Cerebellar cortex (tissue), 1 donor: ENCODE results near the gene ADORA1.
A peak's percentile ranks its signal among the peaks of the same experiment; 100 is the strongest.

Experiments
- DNase-seq: peaks from one replicate; pipeline ENCODE4 v3.0.0-alpha.2; 2015; ENCODE audit warnings: low spot score

The ADORA1 gene

GRCh38 chr1:203158423-203158822 lies 30.9 kb downstream of the ADORA1 start:
- DNase-seq = no peak

DNA sequence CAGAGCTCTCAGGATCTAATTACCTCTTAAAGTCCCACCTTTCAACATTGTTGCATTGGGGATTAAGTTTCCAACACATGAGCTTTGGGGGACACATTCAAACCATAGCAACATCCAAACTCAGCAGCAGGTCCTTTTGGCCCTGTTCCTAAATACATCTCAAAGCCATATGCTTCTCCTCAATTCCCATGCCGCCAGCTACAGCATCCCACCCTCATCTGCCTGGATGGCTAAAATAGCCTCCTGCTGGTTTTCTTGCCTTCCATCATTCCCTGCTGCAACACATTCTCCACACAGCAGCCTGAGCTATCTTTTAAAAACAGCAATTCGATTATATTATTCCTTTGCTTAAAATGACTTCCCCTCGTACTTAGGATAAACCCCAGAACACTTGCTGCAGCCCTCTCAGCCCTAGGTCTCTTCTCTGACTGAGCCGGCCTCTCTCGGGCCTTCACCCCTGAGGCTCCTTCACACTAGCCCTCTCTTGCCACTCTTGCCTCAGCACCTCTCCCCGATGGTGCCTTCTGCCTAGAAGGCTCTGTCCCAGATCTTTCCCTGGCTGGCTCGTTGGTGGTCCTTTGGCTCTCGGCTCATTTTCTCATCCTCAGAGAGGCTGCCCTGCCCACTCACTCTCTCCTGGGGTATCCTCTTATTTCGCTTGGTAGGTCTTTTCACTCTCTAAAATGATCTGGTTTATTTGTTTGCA lies 31.6 kb downstream of the ADORA1 start:
- DNase-seq = no peak

DNA sequence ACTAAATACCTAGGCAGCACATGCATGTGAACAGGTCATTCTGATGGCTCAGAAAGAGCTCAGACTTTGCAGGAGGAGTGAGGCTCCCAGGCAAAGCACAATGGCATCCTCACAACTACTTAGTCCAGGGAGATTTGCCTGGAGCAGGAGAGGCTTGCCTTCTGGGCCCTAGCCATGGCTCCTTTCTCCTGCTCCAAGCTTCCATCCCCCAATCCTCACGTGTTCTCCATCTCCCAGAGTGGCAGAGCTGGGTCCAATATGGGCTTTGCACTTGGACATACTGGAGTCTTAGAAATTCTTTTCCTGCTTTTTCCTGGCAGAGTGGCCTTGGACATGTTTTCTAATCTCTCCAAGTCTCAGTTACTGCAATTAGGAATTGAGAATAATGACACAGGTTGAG lies 32.3 kb downstream of the ADORA1 start:
- DNase-seq = no peak

- DNase-seq = no peak
These were observed 33.6 kb downstream of the ADORA1 start for GRCh38 chr1:203161175-203161574.

GRCh38 chr1:203161703-203162102 lies 34.2 kb downstream of the ADORA1 start:
- no peak for DNase-seq

DNA sequence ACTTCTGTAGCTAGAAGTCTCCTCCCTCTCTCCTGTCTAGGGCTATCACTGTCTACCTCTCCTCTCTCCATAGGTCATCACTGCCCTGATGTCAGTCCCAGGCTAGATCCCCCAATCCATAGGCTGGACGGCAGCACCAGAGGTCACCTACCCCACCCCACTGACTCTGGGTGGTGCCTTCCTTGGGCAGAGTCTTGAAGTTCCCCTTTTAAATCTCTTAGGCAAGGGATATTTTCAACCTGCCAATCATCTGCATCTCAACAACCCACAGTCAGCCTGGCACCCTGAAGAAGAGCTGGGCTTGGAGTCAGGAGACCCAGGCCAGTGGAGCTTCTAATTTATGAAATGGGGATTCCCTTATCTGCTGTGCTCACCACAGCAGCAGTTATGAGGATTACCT lies 34.9 kb downstream of the ADORA1 start:
- DNase-seq = no peak

- no peak for DNase-seq
These were observed 36.5 kb downstream of the ADORA1 start for GRCh38 chr1:203163891-203164635.

DNA sequence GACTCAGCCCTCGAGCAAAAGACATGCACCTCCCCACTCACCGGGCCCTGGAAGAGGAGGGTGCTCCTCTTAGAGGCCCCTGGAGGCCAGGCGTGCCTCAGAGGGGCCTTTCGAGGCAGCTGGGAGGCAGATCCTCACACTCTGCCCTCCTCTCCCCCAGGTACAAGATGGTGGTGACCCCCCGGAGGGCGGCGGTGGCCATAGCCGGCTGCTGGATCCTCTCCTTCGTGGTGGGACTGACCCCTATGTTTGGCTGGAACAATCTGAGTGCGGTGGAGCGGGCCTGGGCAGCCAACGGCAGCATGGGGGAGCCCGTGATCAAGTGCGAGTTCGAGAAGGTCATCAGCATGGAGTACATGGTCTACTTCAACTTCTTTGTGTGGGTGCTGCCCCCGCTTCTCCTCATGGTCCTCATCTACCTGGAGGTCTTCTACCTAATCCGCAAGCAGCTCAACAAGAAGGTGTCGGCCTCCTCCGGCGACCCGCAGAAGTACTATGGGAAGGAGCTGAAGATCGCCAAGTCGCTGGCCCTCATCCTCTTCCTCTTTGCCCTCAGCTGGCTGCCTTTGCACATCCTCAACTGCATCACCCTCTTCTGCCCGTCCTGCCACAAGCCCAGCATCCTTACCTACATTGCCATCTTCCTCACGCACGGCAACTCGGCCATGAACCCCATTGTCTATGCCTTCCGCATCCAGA lies 37.7 kb downstream of the ADORA1 start:
- no peak for DNase-seq

DNA sequence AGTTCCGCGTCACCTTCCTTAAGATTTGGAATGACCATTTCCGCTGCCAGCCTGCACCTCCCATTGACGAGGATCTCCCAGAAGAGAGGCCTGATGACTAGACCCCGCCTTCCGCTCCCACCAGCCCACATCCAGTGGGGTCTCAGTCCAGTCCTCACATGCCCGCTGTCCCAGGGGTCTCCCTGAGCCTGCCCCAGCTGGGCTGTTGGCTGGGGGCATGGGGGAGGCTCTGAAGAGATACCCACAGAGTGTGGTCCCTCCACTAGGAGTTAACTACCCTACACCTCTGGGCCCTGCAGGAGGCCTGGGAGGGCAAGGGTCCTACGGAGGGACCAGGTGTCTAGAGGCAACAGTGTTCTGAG lies 38.3 kb downstream of the ADORA1 start:
- DNase-seq = no peak

DNA sequence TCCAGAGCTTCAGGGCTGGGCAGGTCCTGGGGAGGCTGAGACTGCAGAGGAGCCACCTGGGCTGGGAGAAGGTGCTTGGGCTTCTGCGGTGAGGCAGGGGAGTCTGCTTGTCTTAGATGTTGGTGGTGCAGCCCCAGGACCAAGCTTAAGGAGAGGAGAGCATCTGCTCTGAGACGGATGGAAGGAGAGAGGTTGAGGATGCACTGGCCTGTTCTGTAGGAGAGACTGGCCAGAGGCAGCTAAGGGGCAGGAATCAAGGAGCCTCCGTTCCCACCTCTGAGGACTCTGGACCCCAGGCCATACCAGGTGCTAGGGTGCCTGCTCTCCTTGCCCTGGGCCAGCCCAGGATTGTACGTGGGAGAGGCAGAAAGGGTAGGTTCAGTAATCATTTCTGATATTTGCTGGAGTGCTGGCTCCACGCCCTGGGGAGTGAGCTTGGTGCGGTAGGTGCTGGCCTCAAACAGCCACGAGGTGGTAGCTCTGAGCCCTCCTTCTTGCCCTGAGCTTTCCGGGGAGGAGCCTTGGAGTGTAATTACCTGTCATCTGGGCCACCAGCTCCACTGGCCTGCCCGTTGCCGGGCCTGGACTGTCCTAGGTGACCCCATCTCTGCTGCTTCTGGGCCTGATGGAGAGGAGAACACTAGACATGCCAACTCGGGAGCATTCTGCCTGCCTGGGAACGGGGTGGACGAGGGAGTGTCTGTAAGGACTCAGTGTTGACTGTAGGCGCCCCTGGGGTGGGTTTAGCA lies 38.8 kb downstream of the ADORA1 start:
- DNase-seq = peak; percentile 63

DNA sequence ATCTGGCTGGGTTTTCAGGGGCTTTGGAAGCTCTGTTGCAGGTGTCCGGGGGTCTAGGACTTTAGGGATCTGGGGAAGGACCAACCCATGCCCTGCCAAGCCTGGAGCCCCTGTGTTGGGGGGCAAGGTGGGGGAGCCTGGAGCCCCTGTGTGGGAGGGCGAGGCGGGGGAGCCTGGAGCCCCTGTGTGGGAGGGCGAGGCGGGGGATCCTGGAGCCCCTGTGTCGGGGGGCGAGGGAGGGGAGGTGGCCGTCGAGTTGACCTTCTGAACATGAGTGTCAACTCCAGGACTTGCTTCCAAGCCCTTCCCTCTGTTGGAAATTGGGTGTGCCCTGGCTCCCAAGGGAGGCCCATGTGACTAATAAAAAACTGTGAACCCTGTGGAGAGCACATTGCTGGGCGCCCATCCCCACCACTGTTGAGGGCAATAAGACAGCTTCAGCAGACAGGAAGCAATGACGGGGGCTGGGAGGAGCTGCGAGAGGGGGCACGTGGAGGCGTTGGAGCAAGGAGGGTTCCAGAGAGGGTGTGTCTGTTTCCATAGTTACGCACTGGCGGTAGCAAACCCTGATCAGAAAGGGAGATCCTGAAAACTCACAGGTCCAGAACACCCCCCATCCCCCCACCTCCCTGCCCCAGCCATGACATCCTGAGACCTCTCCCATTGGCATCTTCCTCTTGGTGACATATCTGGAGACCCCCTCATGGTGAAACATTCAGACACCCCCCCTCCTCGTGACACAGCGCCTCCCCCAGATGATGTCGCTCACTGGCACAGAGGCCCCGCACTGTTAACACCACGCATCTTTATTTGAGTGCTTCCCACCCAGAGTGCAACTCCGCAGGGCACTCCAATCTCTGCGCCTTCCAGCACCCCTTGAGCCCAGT lies 39.7 kb downstream of the ADORA1 start:
- no peak for DNase-seq

- DNase-seq = no peak
These were observed 40.3 kb downstream of the ADORA1 start for GRCh38 chr1:203167913-203168200.

DNA sequence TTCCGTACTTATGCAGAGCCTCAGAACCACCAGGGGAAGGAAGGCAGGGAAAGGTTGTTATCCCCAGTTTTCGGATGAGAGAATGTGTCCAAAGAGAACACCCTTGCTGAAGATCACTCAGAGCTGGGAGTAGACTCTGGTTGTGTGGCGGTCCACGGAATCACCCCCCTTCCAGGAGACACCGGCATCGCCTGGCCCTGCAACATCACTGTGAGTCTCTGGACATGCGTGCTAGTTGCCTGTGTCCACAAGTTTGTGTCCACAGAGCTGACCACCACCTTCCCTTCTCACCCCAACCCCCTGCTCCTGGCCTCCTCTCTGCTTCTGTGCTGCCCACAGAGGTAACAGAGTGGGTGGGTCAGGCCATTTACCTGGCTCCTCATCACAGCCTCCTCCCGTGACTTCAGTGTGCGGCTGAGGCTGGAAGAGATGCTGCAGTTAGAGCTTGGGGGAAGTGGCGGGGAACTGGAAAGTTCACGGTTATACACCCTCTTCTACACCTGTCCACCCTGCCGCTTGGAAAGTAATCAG lies 40.8 kb downstream of the ADORA1 start:
- no peak for DNase-seq

GRCh38 chr1:203168991-203169390 lies 41.5 kb downstream of the ADORA1 start:
- DNase-seq = no peak

DNA sequence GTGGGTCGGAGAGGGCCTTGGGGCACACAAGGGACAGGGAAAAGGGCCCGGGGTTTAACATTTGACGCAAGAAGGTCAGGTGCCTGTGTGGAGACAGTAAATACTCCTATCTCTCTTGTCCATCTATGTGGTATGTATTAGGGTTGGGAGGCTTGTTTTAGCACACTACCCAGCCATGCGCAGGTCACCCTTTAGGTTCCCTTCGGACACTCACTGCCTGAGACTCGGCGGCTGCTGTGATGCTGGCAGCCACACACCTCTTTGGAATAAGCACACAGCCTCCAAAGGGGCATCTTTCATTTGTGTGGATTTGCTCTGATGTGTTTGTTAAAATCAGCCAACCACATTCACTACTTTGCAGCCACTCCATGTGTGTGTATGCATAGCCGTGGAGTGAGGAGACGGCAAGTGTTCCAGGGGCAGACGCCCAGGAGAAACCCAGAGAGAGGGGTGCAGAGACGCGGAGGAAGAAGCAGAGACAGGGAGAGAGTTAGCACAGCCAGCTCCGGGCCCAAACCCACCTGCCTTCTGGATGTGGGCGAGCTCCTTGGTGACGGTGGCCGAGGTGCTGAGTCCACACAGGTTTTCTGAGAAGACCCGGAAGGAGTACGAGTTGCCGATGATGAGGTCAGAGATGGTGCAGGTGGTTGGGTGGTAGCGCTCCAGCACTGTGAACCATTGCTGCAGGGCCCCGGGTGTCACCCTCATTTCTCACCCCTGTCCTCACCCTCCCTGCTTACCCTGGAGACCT lies 42.4 kb downstream of the ADORA1 start:
- DNase-seq = no peak

- DNase-seq = no peak
These were observed 43.3 kb downstream of the ADORA1 start for GRCh38 chr1:203170625-203171330.

DNA sequence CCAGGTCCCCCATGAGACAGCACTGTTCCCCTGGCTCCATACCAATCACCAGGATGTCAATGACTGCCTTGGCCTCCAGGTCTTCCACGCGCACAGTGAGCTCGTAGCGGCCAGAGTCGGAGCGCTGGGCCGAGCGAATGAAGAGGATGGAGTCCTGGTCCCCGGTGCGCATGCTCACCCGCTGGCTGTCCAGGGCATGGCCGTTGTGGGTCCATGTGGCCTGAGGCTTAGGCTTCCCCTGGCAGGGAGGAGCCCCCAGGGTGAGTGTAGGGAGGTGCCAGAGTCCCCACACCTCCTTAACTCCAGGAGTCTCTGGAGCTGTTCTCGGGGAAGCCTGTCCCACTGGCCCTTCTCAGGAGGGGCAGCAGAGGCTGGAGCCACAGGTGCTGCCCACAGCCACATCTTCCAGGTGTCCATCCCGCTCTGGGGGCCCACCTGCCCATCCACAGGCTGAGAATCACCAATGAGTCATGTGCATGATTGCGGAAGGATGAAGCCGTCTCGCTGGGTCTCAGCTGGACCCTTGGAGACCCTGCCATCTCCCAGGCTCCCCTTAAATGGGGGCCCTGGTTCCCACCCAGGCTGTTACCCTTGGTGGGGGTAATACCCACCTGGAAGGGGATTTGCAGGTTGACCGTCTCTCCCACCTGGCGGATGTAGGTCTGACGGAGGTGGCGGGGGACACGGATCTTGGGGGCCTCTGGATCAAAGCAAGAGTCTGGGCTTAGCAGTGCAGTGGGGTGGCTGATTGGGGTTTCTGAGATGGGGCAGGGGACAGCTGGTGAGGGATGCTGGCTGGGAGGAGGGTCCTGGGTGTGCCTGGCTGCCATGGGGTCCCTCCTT lies 44.0 kb downstream of the ADORA1 start:
- no peak for DNase-seq

DNA sequence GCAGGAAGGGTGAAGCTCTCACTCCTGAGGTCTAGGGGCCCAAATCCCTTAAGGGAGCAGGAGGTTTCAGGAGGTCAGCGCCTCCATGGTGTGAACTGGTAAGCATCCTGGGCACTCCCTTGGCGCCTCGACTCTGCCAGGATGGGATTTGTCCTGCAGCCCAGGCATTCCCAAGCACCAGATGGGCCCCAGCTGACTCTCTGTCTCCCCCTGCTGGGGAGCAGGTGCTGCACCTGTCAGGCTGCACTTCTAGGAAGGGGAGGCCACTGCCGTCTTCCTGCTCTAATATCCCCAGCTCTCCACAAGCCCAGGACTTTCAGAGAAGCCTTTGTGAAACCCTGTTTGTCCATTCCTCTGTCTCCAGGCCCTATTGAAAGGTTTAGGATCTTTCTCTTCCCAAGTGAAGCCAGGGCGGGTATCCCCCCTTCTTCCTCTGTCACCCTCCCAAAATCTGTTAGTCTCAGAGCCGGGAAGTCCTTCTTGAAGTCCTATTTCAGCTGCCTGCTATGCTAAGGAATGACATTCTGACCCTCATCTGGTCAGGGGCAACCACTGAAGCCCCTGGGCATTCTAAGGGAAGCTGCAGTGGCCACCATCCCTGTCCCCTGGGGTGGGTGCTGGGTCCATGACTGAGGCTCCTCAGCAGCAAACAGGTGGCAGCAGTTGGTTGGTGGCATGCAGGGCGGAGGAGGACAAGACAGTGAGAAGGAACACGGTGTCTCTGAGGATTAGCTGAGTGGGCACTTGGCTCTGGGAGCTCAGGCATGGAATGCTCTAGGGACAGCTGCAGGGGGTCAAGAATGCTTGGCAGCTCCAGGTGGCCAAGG lies 44.9 kb downstream of the ADORA1 start:
- peak; percentile 63 for DNase-seq
